ENCODE measurements around the gene ALDOA. TPM values are rescaled to one million over a fixed set of nuclear protein-coding genes. Genes with fewer than 3 reads are reported as not detected.
"Not testable (repeated sequence)": the region's sequence is repeated elsewhere in the genome, so short reads cannot be mapped to it uniquely, and the experiment has no call there.

Gene ALDOA
- 100 to 1,000 TPM; 884 to 943 TPM for total RNA-seq

DNA sequence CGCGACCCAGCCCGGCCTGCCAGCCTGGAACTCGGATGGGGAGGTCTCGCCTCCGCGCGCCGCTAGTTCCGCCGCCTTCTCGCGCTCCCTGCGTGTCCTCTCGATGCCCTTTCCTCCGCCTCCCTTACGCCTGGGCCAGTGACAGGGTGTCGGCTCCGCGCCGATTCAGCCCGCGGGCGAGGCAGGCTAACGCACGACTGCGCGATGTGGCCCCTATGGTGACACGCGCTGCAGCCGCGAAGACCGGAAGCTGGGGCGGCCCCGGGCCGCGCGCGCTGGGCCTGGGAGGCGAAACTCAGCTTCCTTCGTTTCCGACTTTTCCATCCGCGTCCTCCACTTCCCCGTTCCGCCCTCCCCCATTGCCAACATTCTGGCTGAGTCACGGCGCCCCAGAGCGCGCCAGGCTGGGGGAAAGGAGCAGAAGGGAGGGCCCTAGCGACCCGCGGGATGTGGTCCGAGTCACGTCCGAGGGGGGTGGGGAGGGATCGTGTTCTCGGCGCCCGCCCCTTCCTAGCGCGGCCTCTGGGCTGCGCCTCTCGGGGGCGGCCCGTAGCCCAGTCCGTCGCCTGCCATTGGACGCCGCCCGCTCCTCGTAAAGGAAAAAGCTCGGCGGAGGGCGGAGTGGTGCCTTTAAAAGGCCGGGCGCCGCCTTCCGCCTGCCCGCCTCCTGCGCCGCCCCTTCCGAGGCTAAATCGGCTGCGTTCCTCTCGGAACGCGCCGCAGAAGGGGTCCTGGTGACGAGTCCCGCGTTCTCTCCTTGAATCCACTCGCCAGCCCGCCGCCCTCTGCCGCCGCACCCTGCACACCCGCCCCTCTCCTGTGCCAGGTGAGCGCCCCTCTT, at the start of gene ALDOA:
Gene ALDOA (plus strand): TSS at position 659 of the 841 bp plus-strand sequence. CDS start 1,138 bp downstream, outside the sequence.
- WGBS = under 1% methylated on average over 94 of the region's 99 CpGs
- Histone ChIP-seq H3K27me3 (replicated peaks; ENCODE audit: insufficient read depth) (no peaks in the 10 kb centered on the region), H3K27ac (peak within 1 kb of the TSS; percentile 91 to 97), H3K4me1 (replicated peaks) (peaks cover 43% of the 10 kb centered on the region), H3K9me3 (no peaks in the 10 kb centered on the region), H3K36me3 (peaks cover 14 to 24% of the 10 kb centered on the region in 2 donors), H3K4me3 (peak within 1 kb of the TSS; percentile 86 to 98)
- intact Hi-C loops (cut with DNase I) = loop anchor here (5.0 to 10.0 kb wide), 2 partner anchors 57 to 589 kb away; partner anchors contain the start of genes FBRS, MAPK3 and PRR14
- DNase-seq (ENCODE audit: low spot score) = peak; percentile 98
- TF ChIP-seq POLR2AphosphoS5 (IDR thresholded peaks at IDR 0.05) (peak; percentile 95), POLR2A (IDR thresholded peaks at IDR 0.05) (peak; percentile 99)
- TF ChIP-seq, protein P1, sequence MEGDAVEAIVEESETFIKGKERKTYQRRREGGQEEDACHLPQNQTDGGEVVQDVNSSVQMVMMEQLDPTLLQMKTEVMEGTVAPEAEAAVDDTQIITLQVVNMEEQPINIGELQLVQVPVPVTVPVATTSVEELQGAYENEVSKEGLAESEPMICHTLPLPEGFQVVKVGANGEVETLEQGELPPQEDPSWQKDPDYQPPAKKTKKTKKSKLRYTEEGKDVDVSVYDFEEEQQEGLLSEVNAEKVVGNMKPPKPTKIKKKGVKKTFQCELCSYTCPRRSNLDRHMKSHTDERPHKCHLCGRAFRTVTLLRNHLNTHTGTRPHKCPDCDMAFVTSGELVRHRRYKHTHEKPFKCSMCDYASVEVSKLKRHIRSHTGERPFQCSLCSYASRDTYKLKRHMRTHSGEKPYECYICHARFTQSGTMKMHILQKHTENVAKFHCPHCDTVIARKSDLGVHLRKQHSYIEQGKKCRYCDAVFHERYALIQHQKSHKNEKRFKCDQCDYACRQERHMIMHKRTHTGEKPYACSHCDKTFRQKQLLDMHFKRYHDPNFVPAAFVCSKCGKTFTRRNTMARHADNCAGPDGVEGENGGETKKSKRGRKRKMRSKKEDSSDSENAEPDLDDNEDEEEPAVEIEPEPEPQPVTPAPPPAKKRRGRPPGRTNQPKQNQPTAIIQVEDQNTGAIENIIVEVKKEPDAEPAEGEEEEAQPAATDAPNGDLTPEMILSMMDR (IDR thresholded peaks at IDR 0.05) = peak in 2 of 4 experiments; percentile 2 to 17

DNA sequence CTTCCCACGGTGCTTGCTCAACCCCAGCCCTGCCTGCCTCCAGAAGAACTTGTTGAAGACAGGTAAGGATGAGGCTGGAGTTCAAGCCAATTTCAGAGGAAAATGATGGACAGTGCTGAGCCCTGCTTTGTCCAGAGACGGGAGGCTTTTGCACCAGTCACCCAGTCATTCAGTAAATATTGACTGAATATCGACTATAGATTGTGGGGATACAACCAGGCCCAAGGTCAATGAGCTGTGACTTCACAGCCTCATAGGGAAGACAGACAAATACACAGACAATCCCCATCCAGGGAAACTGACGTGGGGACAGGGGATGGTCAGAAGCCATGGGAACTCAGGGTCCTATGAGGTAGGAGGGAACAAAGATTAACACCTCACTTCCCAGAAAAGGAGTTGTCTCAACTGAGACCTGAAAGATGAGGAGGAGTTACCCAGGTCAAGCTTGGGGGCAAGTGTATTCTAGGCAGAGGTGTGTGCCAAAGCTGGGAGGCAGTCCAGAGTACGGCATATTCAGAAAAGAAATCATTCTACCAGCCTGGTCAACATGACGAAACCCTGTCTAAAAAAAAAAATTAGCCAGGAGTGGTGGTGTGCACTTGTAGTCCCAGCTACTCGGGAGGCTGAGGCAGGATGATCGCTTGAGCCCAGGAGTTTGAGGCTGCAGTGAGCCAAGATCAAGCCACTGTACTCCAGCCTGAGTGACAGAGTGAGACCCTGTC, 48.8 kb upstream of the ALDOA start:
- Histone ChIP-seq H3K4me3 (no peak overlapping the region), H3K27me3 (replicated peaks; ENCODE audit: insufficient read depth) (no peaks in the 10 kb centered on the region), H3K9me3 (no peaks in the 10 kb centered on the region), H3K36me3 (no peaks in the 10 kb centered on the region), H3K27ac (no peak overlapping the region), H3K4me1 (replicated peaks) (no peaks in the 10 kb centered on the region)
- DNase-seq (ENCODE audit: low spot score) = no peak
- WGBS = 72% methylated on average over 8 of the region's 8 CpGs
- intact Hi-C loops (cut with DNase I) = no loop called here
- TF ChIP-seq, protein P1 (IDR thresholded peaks at IDR 0.05) = no peak
- TF ChIP-seq POLR2AphosphoS5 (IDR thresholded peaks at IDR 0.05) (no peak), POLR2A (IDR thresholded peaks at IDR 0.05) (no peak)

DNA sequence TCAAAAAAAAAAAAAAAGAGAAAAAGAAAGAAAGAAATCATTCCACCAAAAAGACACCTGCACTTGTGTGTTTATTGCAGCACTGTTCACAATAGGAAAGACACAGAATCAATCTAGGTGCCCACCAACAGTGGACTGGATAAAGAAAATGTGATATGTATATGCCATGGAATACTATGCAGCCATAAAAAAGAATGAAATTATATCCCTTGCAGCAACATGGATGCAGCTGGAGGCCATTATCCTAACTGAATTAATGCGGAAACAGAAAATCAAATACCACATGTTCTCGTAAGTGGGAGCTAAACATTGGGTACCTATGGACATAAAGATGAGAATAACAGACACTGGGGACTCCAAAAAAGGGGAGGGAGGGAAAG, 48.3 kb upstream of the ALDOA start:
- DNase-seq (ENCODE audit: low spot score) = no peak
- Histone ChIP-seq H3K36me3 (no peaks in the 10 kb centered on the region), H3K27me3 (replicated peaks; ENCODE audit: insufficient read depth) (no peaks in the 10 kb centered on the region), H3K4me1 (replicated peaks) (no peaks in the 10 kb centered on the region), H3K4me3 (no peak overlapping the region), H3K27ac (no peak overlapping the region), H3K9me3 (no peaks in the 10 kb centered on the region)
- TF ChIP-seq, protein P1 (IDR thresholded peaks at IDR 0.05) = no peak
- TF ChIP-seq POLR2A (IDR thresholded peaks at IDR 0.05) (no peak), POLR2AphosphoS5 (IDR thresholded peaks at IDR 0.05) (no peak)
- 97% methylated on average over 2 of the region's 2 CpGs for WGBS
- intact Hi-C loops (cut with DNase I) = no loop called here

- intact Hi-C loops (cut with DNase I); H3K27me3 ChIP-seq (replicated peaks; ENCODE audit: insufficient read depth); DNase-seq (ENCODE audit: low spot score); H3K9me3 ChIP-seq; H3K27ac ChIP-seq; H3K4me1 ChIP-seq (replicated peaks); H3K36me3 ChIP-seq; H3K4me3 ChIP-seq: not testable (repeated sequence)
- WGBS = 78% methylated on average over 4 of the region's 4 CpGs
Measured at GRCh38 chr16:30017937-30018336, 47.6 kb upstream of the ALDOA start.

- H3K4me3 ChIP-seq = no peak overlapping the region
- no peak for DNase-seq (ENCODE audit: low spot score)
- intact Hi-C loops (cut with DNase I) = no loop called here
- no peaks in the 10 kb centered on the region for H3K27me3 ChIP-seq (replicated peaks; ENCODE audit: insufficient read depth)
- TF ChIP-seq POLR2AphosphoS5 (IDR thresholded peaks at IDR 0.05) (no peak), POLR2A (IDR thresholded peaks at IDR 0.05) (no peak)
- TF ChIP-seq, protein P1 (IDR thresholded peaks at IDR 0.05) = no peak
- WGBS = 72% methylated on average over 4 of the region's 4 CpGs
- no peak overlapping the region for H3K27ac ChIP-seq
- no peaks in the 10 kb centered on the region for H3K9me3 ChIP-seq
- no peaks in the 10 kb centered on the region for H3K36me3 ChIP-seq
- no peaks in the 10 kb centered on the region for H3K4me1 ChIP-seq (replicated peaks)
Measured at GRCh38 chr16:30018731-30019158, 46.8 kb upstream of the ALDOA start.
